H4 (cell line): Measurements from ENCODE around the gene KLK8. TPM values are rescaled to one million over a fixed set of nuclear protein-coding genes. Genes with fewer than 3 reads are reported as not detected.
"Not testable (repeated sequence)": the region's sequence is repeated elsewhere in the genome, so short reads cannot be mapped to it uniquely, and the experiment has no call there.

Experiments
- DNase-seq: peaks from one replicate; pipeline ENCODE4 v3.0.0-alpha.2; 2015; ENCODE audit warnings: low spot score
- total RNA-seq: library from RNA; depleted of rRNA; stranded (reverse); fragments of >200 nt; shearing (Covaris generic); gene quantifications from 2 replicates; pipeline ENCODE4 v1.2.3, GENCODE V29; 2014

KLK8 gene
- total RNA-seq, 1 experiment from 2014 or later, result not detected

DNA sequence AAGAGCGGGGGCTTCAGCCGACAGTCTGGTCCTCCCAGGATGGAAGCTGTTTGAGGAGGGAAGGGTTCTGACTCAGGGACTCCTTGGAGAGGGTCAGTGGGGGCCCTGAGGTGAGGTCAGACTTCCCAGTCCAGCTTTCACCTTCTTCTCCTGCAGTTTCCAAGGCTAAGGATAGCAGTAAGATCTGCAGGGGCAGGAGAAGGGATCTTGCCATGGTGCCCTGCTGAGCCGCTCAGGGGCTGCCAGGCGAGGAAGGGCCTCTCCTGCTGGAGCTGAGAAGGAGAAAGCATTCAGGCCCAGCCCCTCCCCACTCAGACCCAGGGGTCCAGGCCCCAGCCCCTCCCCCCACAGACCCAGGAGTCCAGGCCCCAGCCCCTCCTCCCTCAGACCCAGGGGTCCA lies 19.2 kb downstream of the KLK8 start:
- DNase-seq, result no peak

DNA sequence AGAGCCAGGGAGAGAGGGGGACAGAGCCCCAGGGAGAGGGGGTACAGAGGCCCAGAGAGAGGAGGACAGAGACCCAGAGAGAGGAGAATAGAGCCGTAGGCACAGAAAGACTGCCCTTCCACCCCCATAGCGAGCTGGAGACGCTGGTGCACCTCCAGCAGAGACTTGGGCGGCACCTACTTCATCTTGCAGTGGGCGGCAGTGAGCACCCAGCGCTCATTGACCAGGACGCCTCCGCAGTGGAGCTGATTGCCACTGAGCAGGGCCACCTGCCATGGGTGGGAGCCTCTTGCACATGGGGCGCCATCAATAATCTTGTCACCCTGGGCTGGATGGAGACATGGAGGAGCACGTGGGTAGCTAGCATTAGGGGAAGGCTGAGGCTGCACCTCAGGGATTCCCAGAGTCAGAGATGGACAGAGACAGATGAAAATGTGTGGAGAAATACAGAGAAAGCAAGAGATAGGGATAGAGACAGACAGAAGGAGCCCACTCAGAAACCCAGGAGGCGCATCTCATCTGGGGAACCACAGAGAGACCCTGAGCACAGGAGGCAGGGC lies 19.7 kb downstream of the KLK8 start:
- no peak for DNase-seq

DNA sequence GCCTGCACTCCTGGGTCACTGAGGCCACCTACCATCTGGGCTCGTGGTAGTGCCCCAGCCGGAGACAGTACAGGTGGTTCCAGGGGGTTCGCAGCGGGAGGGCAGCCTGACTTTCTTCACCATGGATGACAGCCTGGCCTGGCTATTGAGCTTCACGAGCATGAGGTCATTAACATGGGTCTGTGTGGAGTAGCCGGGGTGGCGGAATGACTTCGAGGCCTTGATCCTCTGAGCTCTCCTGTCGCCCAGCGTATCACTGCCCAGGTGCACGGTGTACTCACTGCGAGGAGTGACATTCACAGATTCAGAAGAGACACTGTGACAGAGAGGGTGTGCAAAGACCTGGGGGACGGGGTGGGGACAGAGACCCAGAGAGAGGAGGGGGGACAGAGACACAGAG lies 21.2 kb downstream of the KLK8 start:
- DNase-seq, result no peak

DNA sequence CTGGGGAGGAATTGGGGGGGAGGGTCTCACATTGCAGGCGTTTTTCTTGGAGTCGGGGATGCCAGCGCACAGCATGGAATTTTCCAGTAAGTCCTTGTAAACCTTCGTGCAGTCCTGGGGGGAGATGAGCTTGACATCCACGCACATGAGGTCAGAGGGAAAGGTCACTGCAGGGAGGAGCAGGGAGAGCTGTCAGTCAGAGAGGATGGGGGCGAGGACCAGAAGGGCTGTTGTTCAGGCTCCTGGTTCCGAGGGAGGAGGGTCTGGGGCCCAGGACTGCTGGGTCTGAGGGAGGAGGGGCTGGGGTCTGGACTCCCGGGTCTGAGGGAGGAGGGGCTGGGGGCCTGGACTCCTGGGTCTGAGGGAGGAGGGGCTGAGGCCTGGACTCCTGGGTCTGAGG lies 21.6 kb downstream of the KLK8 start:
- DNase-seq, result no peak

DNA sequence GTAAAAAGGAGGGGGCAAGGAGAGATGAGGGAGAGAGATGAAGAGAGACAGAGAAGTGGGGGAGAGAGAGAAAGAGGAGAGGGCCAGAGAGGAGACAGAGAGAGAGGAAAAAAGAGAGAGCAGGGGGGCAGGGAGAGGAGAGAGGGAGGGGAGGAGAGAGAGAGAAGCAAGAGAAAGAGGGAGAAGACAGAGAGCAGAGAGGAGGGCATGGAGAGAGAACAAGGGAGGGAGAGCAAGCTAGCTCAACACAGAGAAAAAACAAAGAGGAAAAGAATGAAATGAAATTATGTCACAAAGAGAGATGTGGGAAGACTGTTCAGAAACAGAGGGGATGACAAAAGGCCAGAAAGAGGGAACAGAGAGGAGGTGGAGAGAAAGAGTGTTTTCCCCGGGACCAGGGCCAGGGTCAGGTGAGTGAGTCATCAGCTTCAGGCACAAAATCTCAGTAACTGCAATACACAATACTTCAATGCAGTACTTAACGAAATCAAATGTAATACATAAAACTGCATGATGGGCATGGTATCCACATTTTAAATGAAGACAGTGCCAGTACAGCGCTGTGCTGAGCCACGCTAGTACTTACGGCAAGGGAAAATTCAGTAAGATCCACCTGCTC lies 22.5 kb downstream of the KLK8 start:
- DNase-seq, result no peak

DNA sequence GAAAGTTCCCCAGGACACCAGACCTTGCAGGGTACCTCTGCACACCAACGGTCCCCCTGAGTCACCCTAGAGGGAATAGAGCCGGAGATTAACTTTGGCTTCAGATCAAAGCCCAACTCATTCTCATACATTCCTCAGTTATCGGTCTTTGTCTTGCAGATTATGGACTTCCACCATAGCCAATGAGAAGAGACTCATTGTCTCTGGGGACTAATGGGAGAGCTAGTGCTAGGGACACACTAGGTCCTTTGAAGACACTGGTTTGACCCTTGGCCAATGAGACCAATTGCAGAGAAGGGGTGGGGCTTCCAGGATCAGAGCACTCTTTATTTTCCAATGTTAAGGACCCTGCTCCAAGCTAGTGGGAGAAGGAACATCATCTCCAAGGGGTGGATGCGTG lies 23.8 kb downstream of the KLK8 start:
- no peak for DNase-seq

DNA sequence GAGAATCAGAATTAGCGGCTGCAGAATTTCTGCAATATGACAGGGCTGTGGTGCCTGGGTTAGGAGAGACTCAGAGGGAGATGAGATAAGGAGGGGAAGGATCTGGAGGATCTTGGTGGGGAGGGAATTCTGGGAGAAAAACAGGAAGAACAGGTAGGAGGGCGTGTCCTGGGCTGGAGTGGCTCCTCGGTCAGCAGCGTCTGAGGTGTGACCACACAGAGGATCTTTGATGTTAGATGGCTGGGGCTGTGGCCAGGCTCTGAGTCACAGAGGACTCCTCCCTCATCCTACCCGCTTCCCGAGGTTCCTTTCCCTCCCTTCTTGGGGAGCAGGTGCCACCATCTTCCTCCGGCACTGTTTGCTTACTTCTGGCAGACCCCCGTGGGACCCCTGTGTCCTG lies 25.6 kb downstream of the KLK8 start:
- DNase-seq, result peak; percentile 52

DNA sequence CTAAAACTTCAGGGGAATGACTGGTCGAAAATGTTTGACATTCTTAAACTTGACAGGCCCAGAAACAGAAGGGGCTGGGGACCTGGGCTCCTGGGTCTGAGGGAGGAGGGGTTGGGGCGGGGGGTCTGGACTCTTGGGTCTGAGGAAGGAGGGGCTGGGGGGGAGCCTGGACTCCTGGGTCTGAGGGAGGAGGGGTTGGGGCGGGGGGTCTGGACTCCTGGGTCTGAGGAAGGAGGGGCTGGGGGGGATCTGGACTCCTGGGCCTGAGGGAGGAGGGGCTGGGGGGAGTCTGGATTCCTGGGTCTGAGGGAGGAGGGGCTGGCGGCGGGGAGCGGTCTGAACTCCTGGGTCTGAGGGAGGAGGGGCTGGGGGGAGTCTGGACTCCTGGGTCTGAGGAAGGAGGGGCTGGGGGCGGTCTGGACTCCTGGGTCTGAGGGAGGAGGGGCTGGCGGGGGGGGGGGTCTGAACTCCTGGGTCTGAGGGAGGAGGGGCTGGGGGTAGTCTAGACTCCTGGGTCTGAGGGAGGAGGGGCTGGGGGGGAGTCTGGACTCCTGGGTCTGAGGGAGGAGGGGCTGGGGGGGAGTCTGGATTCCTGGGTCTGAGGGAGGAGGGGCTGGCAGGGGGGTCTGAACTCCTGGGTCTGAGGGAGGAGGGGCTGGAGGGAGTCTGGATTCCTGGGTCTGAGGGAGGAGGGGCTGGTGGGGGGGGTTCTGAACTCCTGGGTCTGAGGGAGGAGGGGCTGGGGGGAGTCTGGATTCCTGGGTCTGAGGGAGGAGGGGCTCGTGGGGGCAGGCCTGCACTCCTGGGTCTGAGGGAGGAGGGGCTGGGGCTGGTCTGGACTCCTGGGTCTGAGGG lies 26.5 kb downstream of the KLK8 start:
- DNase-seq, result no peak

DNA sequence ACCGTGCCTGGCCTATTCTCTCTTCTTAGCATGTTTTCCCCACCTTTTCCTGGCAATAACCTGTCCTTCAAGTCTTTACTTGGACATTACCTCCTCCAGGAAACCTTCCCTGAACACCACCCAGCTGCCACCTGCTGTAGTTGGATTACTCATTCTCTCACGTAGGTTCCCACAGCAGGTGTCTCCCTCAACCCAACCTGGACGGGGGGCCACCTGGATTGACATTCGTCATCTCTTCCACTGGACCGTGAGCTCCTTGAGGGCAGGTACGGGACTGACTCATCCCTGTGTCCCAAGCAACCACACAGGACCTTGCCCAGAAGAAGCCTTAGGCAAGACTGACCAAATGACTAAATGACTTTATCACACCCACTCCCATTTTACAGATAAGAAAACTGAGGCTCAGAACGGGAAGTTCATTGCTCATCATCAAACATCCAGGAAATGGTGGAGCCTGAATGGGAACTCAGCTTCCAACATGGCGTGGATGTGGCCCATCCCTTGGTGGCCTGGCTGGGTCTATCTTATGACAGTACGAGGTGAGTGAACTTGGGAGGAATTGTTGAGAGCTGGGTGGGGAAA lies 28.5 kb downstream of the KLK8 start:
- no peak for DNase-seq

DNA sequence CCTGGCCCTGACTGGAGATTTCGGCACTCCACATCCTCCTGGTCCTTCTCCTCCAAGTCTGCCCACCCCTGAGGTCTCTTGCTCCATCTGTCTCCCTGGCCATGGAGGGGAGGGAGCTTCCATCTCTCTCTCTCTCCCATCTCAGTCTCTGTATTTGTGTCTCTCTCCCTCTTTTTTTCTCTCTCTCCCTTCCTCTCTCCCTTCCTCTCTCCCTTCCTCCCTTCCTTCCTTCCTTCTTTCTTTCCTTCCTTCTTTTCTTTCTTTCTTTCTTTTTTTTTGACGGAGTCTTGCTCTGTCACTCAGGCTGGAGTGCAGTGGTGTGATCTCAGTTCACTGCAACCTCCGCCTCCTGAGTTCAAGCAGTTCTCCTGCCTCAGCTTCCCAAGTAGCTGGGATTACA lies 31.6 kb downstream of the KLK8 start:
- DNase-seq, result not testable (repeated sequence)

DNA sequence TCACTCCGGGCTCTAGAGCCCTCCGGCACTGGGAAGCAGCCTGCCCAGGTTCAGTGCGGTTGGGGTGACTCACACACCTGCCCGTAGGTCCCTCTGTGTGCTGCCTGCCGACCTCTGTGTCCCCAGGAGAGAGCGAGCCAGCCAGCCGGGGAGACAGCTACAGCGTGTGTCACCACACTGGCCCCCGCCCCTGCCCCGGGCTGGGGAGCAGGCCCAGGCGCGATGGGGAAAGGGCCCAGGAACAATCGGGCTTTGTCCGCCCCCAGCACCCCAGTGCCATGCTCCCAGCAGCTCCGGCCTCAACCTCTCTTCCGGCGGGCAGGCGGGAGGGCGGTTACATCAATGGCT lies 32.0 kb downstream of the KLK8 start, which contains the start of gene KLK6:
Gene KLK6 (minus strand): TSS at position 179 of the 348 bp plus-strand sequence. CDS start 1,487 bp downstream, outside the sequence.
- no peak for DNase-seq

DNA sequence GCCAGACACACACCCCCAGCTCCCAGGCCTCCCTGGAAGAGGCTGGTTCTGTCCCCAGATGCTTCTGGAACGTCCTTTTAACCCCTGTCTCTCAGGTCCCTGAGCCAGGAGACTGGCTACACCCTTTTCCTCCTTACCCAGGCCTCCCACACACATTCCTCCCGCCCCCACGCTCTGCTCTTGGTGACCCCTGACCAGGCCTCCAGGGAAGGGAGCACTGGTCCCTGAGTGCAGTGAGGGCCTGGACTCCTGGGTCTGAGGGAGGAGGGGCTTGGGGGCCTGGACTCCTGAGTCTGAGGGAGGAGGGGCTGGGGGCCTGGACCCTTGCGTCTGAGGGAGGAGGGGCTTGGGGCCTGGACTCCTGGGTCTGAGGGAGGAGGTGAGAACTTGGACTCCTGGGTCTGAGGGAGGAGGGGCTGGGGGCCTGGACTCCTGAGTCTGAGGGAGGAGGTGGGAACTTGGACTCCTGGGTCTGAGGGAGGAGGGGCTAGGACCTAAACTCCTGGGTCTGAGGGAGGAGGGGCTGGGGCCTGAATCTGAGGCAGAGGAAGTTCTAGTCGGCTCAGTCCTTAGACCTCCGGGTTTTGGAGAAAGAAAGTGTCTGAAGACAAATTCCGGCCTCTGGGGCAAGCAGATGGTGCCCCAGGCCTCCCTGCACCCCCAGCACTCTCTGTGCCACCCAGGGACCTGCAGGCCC lies 32.5 kb downstream of the KLK8 start:
- DNase-seq, result no peak

DNA sequence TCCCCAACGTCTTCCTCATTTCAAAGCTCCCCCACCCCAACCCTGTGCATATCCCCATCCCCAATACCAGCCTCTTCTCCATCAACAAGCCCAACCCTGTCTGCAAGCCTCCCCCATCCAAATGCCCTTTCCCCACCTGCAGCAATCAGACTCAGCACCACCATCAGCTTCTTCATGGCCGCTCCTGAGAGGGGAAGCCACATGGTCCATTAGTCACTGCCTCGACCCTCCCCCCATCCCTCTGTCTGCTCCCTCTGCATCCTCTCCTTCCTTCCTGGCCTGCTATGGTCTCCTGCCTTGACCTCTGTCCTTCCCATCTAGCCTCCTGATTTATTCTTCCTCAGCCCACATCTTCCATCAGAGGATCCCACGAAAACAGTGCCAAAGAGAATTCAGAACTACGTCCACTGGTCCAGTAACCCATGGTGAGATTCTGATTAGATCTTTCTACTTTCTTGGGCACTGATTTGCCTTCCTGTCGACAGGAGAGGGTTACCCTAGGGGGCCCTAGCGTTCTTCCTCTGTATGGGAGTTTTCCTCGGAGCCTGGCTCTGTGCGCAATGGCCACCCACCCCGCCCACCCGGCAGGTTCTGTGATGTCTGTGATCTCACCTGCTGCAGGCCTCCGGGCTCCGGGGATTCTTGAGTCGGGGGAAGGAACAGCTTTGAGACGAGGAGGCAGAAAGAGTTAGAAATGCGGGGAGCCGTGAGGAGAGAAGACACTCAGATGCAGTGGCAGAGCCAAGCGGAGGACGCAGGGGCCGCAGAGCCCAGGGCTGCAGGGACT lies 33.3 kb downstream of the KLK8 start:
- no peak for DNase-seq

DNA sequence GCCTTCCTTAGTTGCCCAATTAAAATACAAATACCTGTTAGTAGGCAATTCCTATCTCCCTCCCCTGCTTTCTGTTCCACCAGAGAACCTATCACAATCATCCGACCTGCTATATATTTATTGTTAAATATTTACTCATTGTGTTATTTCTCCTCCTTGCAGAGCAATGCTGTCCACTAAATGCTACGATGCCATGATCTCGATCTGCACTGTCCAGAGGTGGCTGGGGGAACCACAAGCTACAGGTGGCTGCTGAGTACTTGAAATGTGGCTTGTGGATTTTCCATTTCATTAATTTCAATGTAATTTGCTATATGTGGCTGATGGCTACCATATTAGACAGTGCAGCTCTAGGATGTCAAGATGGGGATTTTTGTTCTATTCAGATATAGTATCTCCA lies 37.1 kb downstream of the KLK8 start:
- no peak for DNase-seq

DNA sequence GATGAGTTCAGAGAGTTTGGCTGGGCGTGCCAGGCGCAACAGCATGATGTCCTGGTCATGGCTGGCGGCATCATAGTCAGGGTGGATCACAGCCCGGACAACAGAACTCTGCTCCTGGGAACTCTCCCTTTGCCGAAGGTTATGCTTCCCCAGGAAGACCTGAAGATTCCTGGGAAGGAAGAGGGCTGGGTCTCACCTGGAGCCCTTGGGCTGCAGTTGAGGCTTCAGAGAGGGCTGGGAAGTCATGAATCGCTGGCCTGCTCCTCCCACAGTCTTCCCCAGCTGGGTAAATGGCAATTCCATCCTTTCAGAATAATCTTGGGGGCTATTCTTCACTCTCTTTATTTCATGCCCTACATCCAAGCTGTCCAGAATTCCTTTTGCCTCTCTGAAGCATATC lies 38.0 kb downstream of the KLK8 start:
- DNase-seq, result no peak

DNA sequence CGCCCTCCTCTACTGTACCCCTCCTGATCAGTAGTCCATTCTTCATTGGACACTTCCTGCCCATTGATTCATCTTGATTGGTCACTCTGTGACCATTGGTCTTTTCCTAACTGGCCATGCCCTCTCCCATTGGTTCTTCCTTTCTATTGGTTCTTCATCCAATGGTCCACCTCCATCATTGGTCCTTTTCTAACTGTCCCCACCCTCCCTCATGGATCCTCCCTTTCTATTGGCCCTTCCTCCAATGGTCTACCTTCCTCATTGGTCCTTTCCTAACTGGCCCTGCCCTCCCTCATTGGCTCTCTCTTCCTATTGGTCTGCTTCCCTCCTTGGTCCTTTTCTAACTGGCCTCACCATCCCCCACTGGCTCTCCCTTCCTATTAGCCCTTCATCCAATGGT lies 39.2 kb downstream of the KLK8 start:
- no peak for DNase-seq

DNA sequence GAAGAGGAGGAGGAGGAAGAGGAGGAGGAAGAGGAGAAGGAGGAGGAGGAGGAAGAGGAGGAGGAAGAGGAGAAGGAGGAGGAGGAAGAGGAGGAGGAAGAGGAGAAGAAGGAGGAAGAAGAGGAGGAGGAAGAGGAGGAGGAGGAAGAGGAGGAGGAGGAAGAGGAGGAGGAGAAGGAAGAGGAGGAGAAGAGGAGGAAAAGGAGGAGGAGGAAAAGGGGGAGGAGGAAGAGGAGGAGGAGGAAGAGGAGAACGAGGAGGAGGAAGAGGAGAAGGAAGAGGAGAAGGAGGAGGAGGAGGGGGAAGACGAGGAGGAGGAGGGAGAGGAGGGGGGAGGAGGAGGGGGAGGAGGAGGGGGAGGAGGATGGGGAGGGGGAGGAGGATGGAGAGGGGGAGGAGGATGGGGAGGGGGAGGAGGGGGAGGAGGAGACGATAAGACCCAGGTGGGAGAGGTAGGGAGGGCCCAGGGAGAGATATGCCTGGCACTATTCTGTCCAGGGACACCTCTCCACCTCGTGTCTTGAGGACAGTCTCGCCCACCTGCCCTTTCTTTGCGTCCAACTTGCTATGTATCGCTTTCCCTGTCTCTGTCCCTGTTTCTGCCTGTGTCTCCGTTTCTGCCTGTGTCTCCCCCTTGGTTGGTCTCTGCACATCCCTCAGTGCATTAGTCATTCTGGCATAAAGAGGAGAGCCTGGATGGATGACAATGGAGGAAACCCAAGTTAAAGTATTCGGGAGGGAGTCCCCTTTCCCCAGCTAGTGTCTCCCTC lies 41.5 kb downstream of the KLK8 start:
- DNase-seq, result no peak

DNA sequence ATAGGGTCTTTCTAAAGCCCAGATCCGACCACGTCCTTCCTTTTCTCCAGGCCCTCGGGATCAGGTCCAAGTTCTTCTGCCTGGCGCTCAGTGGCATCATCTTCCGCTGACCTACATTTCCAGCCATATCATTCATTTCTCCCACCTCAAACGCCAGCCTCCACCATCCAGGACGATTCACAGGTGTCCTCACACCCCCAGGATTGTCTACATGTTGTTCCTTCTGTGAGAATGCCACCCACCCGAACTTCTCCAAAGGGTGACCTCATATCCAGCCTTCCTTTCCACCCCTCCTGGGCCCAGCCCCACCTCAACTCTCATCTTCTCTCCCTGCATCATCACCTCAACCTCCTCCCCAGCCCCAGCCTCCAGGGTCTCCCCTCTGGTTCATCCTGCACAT lies 43.8 kb downstream of the KLK8 start:
- DNase-seq, result no peak

DNA sequence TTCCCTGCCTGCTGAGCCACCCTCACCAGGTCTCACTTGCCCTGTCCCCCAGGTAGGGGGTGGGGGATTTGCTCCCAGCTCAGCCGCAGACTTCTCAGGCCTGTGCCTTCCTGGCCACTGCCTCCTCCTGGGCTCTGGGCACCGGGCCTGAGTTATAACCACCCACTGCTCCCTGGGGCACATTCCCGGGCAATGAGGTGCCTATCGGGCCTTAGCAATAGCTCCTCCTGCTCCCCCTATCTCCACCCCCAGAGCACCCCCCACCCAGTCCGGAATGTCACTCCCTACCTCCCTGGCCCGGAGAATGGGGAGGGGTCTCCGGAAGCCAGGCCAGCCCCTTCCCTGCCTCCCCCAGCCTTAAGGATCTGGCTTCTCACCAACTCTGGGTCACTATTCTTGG lies 48.5 kb downstream of the KLK8 start, which contains the start of gene KLK5:
Gene KLK5 (minus strand): TSS at position 129 of the 400 bp plus-strand sequence. CDS start 381 bp downstream, outside the sequence.
- no peak for DNase-seq

DNA sequence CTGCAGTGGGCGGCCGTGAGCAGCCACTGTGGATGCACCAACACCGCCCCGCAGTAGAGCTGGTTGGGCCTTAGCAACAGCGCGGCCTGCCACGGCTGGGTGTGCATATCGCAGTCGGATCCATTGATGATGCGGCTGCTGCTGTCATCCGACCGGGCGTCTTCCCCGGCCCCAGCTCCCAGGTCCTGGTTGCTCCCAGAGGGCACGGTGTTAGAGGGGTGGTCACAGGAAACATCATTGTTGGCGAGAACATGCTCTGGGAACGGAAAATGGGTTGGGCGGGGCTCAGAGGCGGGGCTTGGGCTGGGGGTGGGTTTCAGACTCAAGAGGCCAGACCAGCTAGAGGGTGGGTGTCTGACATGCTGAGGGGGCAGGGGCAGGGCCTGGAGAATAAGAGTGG lies 51.5 kb downstream of the KLK8 start:
- DNase-seq, result no peak
